GM21381 (cell line): Measurements from ENCODE around the gene HHIPL1.

ENCODE experiments used
- ATAC-seq: cut with Tn5 transposase; IDR thresholded peaks from one replicate; pipeline ENCODE4 v1.9.1; 2021; ENCODE audit warnings: mild to moderate bottlenecking, moderate library complexity; ENCODE audit not compliant: unreplicated experiment

HHIPL1 gene

DNA sequence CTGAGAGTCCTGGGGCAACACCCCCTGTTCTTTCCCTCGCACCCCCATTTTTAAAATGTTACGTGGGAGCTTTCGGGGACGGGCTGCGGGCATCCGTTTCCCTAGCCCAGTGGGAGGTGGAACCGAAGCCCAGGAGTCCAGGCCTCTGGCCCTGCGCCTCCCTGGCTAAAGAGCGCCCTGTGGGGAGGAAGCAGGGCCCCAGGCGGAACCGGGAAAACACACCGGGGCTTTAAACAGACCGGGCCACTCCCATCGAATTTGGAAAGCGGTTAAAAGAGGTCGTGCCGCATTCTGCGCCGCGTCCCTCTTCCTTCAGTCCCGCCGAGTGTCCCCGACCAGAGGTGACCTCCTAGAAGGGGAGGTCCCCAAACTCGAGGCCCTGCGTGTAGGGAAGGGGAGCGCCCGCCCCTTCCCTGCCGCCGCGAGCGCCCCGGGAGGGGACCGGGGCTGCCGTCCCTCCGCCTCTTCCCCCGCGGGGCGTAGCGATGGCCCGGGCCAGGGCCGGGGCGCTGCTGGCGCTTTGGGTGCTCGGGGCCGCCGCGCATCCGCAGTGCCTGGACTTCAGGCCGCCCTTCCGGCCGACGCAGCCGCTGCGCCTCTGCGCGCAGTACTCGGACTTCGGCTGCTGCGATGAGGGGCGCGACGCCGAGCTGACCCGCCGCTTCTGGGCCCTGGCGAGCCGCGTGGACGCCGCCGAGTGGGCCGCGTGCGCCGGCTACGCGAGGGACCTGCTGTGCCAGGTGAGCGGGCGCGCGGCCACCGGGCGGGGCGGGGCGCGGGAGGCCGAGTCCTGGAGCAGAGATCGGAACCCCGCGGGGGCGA is at the start of gene HHIPL1:
TSS of gene HHIPL1 (plus strand) at position 407 of the 822 bp plus-strand sequence. CDS start at position 486, 79 bp downstream.
- ATAC-seq = no peak

DNA sequence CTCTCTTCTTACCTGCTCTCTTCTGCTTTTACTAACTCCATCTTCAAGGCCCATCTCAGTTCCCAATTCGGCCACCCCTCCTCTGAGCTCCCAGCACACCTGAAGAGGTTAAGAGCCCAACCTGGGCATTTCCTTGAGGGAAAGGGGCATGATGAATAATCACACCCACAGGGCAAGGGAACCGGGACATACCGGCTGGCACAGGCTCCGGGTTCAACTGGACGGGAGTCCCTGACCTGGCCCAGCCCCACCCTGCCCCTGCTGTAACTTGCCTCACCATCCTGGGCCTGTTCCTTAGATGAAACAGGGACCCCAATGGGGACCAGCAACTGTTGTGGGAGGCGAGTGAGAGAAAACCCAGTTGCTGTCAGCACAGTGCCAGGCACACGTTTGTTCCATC is 49.4 kb upstream of the HHIPL1 start:
- ATAC-seq = no peak

DNA sequence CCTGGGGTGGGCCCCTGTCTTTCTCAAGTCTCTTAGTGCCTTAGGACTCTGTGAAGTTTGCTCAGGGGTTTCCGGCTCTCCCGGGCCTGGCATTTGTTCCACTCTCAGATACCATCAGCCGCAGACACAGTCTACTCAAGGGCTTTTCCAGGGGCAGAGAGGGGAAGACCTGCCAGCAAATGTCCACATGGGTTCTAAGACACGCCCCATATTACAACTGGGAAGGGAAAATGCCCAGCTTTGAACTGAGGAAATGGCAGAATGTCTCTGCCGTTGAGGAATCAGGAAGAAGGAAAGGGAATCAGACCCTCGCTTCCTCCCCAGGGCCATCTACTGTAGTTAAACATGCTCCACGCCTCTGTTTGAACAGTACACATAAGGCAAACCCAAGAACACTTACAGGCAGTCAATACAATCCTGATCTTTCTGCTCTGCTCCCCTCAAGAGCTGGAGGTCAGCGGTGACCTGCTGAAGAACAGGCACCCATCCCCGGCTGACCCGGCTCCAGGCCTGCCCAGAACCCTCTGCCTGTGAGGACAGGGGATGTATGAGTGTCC is 48.8 kb upstream of the HHIPL1 start:
- no peak for ATAC-seq

GRCh38 chr14:99596772-99597171 is 48.2 kb upstream of the HHIPL1 start:
- ATAC-seq = no peak

DNA sequence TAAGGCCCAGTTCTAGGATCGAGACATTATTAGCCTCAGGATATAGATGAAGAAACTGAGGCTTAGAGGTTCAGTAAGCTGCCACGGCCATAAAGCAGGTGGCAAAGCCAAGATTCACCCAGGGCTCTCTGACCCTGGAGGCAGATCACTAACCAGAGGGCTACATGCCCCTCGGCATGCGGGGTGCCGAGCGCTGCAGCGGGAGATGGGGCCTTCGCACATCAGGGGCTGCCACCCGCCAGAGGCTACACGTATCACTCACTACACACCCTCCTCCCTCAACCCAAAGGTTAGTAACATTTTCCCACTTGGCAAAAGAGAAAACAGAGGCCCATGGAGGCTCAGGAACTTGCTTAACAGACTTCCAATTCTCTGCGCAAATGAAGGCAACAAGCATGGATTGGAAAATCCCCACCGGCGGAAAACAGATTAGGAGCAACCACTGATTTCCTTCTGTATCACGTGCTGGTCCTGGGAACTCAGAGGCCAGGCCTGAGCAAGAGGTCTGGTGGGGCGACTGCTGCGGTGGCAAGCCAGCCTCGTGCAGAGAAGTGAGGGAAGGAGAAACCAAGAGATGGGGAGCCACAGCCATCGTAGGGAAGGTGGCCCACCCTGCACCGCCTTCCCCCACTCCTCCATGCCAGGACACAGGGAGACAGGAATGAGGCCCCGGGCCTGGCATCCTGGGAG is 46.9 kb upstream of the HHIPL1 start:
- no peak for ATAC-seq

DNA sequence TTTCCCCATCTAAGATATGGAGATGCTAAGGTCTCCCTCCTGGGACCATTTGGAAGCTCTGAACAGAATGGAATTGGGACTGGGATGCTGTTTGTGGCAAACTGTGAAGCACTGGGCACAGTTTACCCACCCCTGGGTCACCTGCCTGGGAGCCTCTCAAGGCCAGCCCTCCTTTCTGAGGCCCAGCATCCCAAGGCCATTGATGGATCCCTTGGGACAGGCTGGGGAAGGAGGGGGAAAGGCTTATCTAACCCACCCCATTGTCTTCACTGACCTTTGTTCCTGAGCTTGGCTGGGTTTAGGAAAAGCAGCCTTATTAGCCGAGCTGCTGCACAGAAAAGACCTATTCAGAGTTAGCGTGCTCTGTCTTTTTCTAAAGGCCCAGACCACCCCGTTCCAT is 46.2 kb upstream of the HHIPL1 start:
- ATAC-seq = no peak

GRCh38 chr14:99599393-99599792 is 45.5 kb upstream of the HHIPL1 start:
- no peak for ATAC-seq

DNA sequence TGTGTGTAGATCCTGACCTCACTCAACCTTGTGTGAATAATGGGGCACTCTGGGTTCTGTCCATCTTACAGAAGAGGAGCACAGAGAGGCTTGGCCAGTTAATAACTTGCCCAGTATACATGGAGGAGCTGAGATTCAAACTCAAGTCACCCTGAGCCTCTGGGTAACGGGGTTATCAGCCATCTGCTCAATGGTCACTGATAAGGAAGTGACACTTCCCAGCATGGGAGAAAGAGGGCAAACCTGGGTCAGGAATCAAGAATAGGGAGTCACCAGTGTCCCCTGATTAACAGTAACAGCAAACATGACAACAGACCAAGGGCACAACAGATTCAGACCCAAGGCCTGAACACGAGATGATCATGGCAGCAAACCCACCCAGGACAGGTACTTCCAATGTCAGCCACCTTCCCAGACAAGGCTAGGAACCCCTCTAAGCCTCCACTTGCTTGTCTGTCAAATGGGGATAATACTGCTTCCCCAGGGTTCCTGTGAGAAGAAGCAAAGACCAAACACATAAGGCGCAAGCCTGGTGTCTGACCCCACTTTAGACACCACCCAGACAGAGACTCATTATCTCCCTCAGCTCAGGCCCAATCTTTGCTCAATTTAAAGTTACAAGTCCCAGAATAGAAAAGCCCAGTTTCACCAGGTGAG is 44.6 kb upstream of the HHIPL1 start:
- no peak for ATAC-seq

GRCh38 chr14:99601361-99601831 is 43.5 kb upstream of the HHIPL1 start:
- no peak for ATAC-seq

GRCh38 chr14:99602054-99602787 is 42.7 kb upstream of the HHIPL1 start:
- ATAC-seq = no peak

DNA sequence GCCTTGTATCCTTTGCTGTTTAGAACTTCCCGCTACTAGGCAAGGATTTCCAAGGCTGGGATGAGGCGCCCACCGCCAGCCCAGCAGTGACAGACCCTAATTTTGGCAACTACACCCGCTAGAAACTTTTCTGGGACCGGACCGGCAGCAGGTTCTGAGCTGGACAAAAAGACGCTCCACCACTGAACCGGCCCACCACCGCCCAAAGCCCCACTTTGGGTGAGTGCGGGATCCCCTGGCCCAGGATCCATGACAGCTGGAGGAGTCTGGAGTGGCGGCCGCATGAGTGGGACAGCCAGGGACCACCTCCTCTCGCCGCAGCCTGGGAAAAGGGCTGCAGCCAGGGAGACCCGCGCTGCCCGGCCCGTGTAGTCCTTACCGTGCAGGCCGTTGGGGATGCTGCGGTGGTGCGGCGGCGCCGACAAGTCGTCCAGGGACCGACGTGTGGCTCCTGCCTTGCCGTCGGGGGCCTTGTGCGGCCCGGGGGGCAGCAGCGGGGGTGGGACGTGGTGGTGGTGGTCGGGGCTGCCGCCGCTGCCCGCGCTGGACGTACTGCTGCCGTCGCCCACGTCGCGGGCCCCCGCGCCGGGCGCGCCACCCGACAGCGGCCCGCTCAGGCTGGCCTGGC is 42.0 kb upstream of the HHIPL1 start:
- no peak for ATAC-seq

- no peak for ATAC-seq
Observed at GRCh38 chr14:99603471-99604277, 41.3 kb upstream of the HHIPL1 start, which contains the start of gene CCDC85C. TSS of gene CCDC85C (minus strand) at chr14:99604207. CDS start at chr14:99603959, 248 bp downstream.

DNA sequence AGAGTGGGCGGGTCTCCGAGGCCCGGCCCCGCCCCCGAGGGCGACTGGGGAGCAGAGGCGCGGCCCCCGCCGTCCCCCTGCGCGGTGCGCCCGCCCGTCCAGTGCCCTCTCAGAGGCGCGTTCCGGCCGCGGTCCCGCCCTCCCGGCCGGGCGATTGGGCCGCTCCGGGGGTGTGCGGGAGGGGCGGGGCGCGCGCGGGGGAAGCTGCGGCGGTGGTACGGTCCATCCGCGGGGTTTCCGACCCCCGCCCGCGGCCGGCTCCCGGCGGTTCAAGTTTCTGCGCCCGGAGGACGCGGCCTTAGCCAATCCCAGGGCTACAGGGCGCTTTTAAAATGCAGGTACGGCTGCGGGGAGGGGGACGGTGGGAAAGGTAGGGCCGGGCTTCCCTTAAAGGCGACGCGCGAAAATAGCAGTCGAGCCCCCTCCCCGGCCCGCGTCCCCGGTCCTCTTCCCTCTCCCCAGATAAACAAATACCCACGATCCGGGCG is 40.6 kb upstream of the HHIPL1 start:
- peak; percentile 93 for ATAC-seq

DNA sequence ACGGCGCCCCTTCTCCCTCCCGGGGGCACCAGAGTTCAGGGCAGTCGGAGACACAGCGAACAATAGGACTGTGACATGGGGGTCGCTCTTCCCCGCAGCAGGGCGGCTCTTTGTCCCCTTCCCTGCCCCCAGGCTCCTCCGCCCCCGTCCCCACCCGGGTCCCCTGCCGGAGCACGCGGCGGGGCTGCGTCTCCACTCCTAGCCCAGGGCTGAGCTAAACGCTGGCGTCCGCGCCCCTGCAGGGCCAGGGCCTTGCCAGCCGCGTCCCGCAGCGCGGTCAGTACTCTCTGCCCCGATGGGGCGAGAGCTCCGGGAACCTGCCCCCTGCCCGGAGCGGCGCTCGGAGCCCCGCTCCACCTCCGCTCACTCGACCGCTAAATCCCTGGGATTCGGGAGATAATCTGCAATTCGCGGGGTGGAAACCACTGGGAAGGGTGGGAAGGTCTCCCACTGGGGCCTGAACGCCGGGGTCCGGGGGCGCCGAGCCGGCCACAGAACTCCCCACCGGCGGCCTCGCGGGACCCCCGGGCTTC is 40.1 kb upstream of the HHIPL1 start:
- peak; percentile 15 for ATAC-seq

DNA sequence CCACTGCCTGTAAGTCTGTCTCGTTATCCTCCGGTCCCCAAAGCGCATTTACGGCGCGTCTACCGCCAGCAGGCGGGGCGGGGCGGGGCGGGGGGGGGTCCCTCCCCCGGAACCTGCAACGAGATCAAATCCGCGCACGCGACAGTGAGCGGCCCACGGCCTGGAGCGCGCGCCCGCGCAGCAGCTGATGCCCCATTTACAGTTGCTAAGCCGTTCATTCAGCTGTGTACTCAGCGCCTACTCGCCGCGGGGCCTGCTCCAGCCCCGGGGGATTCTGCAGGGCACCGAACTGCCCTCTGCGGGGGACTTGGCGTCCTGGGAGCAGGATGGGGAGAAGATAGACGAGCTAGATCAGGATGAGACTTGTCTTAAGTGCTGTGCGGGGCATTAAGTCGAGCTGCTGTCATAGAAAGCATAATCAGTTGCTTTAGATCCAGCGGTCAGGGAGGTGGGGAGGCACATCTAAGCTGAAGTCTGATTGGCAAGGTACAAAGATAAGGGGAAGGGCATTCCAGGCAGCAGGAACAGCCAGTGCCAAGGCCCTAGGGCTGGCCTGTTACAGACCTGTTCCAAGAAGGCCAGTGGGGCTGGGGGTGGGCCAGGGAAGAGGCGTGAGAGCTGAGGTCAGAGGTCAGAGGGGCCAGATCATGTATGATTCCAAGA is 39.5 kb upstream of the HHIPL1 start:
- ATAC-seq = no peak

GRCh38 chr14:99606359-99606758 is 38.6 kb upstream of the HHIPL1 start:
- ATAC-seq = no peak

- ATAC-seq = no peak
Observed at GRCh38 chr14:99608591-99608990, 36.3 kb upstream of the HHIPL1 start.
